Mesendoderm (in vitro differentiated cells): Measurements from ENCODE around the gene DNPEP.
A peak's percentile ranks its signal among the peaks of the same experiment; 100 is the strongest.

Source experiments
- DNase-seq: peaks from one replicate; pipeline ENCODE4 v3.0.0; 2013
- H2AK5ac ChIP-seq: 2 replicates; pipeline ENCODE4 v1.6.1; 2013; ENCODE audit warnings: low read length, inconsistent platforms
- H2BK120ac ChIP-seq: 2 replicates; pipeline ENCODE4 v1.6.1; 2013; ENCODE audit warnings: low read depth, mild to moderate bottlenecking, low read length, moderate library complexity, mixed read lengths
- H2BK15ac ChIP-seq: replicated peaks from 2 replicates; pipeline ENCODE4 v1.6.1; 2013; ENCODE audit warnings: low read depth, mild to moderate bottlenecking, moderate library complexity
- H2BK5ac ChIP-seq: 2 replicates; pipeline ENCODE4 v1.6.1; 2013; ENCODE audit warnings: low read length, inconsistent platforms
- H3K18ac ChIP-seq: 2 replicates; pipeline ENCODE4 v1.6.1; 2013; ENCODE audit warnings: mild to moderate bottlenecking, low read length, mixed read lengths
- H3K23ac ChIP-seq: one replicate; pipeline ENCODE4 v1.6.1; 2013; ENCODE audit warnings: low read length
- H3K27ac ChIP-seq: 2 replicates; pipeline ENCODE4 v1.5.1; 2013; ENCODE audit warnings: low read depth, mild to moderate bottlenecking, inconsistent platforms, low read length, moderate library complexity
- H3K27me3 ChIP-seq: 2 replicates; pipeline ENCODE4 v1.6.1; 2013; ENCODE audit warnings: low read length, control low read depth, mild to moderate bottlenecking, inconsistent platforms; ENCODE audit not compliant: insufficient read depth, poor library complexity
- H3K36me3 ChIP-seq: 2 replicates; pipeline ENCODE4 v1.6.1; 2013; ENCODE audit warnings: low read length, inconsistent platforms; ENCODE audit not compliant: control insufficient read depth, insufficient read depth
- H3K4ac ChIP-seq: one replicate; pipeline ENCODE4 v1.6.1; 2013; ENCODE audit warnings: low read depth, mild to moderate bottlenecking, low read length, moderate library complexity
- H3K4me1 ChIP-seq: 2 replicates; pipeline ENCODE4 v1.6.1; 2013; ENCODE audit warnings: low read depth, low read length, inconsistent platforms; ENCODE audit not compliant: control insufficient read depth
- H3K4me2 ChIP-seq: 2 replicates; pipeline ENCODE4 v1.6.1; 2013; ENCODE audit warnings: low read length
- H3K4me3 ChIP-seq: 2 replicates; pipeline ENCODE4 v1.5.1; 2013; ENCODE audit warnings: mild to moderate bottlenecking, low read length
- H3K56ac ChIP-seq: one replicate; pipeline ENCODE4 v1.6.1; 2013; ENCODE audit warnings: low read length
- H3K79me1 ChIP-seq: 2 replicates; pipeline ENCODE4 v1.6.1; 2013; ENCODE audit warnings: low read length, inconsistent platforms
- H3K79me2 ChIP-seq: 2 replicates; pipeline ENCODE4 v1.6.1; 2013; ENCODE audit warnings: mild to moderate bottlenecking, low read length; ENCODE audit not compliant: control insufficient read depth, insufficient read depth
- H3K9ac ChIP-seq: 2 replicates; pipeline ENCODE4 v1.6.1; 2013; ENCODE audit warnings: low read length, inconsistent platforms
- H4K5ac ChIP-seq: one replicate; pipeline ENCODE4 v1.6.1; 2013; ENCODE audit warnings: low read length
- H4K8ac ChIP-seq: one replicate; pipeline ENCODE4 v1.6.1; 2013; ENCODE audit warnings: low read depth, mild to moderate bottlenecking, control low read depth, low read length, moderate library complexity
- WGBS: extraction: QIAGEN DNeasy Blood & Tissue Kit; methylation state at CpG from one replicate; pipeline ENCODE4 v1.1.7; 2013; ENCODE audit warnings: low lambda C conversion rate, missing lambda C conversion rate; ENCODE audit not compliant: insufficient coverage; ENCODE audit errors: extremely low coverage; 5-methylcytosine and 5-hydroxymethylcytosine counted together

Gene DNPEP

GRCh38 chr2:219352448-219353023, 35.2 kb downstream of the DNPEP start:
- H3K23ac ChIP-seq: no peak overlapping the region
- no peak overlapping the region for H3K4me2 ChIP-seq
- H3K18ac ChIP-seq: no peak overlapping the region
- H2BK5ac ChIP-seq: no peak overlapping the region
- no peaks in the 10 kb centered on the region for H3K27me3 ChIP-seq
- no peaks in the 10 kb centered on the region for H3K36me3 ChIP-seq
- no peak overlapping the region for H2BK120ac ChIP-seq
- no peak overlapping the region for H2AK5ac ChIP-seq
- no peak overlapping the region for H3K27ac ChIP-seq
- no peaks in the 10 kb centered on the region for H3K79me2 ChIP-seq
- H3K79me1 ChIP-seq: no peaks in the 10 kb centered on the region
- no CpG with 5 or more reads among the region's 5 CpGs for WGBS
- no peak overlapping the region for H4K8ac ChIP-seq
- no peak overlapping the region for H3K4me3 ChIP-seq
- H4K5ac ChIP-seq: no peak overlapping the region
- no peak overlapping the region for H2BK15ac ChIP-seq
- H3K4me1 ChIP-seq: no peaks in the 10 kb centered on the region
- no peak overlapping the region for H3K9ac ChIP-seq
- H3K56ac ChIP-seq: no peak overlapping the region
- H3K4ac ChIP-seq: no peak overlapping the region
- DNase-seq: peak; percentile 80

- Histone ChIP-seq H3K4me3 (no peak overlapping the region), H3K56ac (no peak overlapping the region), H3K27ac (no peak overlapping the region)
These were observed 36.9 kb downstream of the DNPEP start for GRCh38 chr2:219350710-219351221.

DNA sequence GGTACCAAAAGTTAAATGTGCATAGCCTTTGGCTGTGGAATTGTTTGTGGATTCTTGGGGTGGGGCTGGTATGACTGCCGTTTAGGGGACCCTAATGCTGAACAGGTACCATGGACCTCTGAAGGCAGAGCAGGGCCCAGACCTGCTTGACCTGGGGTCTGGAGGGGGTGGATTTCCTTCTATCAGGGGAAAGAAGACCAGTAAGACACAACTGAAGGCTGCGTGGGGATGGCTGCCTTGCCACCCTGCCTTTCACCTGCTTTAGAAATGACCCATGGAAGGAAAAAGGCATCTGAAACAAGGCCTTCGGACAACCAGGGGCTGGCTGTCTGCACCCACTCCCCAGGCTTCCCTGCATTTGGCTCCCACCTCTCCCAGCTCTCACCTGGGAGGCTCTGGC, 37.5 kb downstream of the DNPEP start:
- Histone ChIP-seq H2BK5ac (no peak overlapping the region), H3K4me3 (no peak overlapping the region), H3K27ac (no peak overlapping the region), H2AK5ac (no peak overlapping the region), H3K4me2 (no peak overlapping the region), H3K79me2 (no peaks in the 10 kb centered on the region), H3K23ac (no peak overlapping the region), H3K18ac (no peak overlapping the region), H3K9ac (no peak overlapping the region), H3K79me1 (no peaks in the 10 kb centered on the region), H2BK15ac (no peak overlapping the region), H3K56ac (no peak overlapping the region), H4K8ac (no peak overlapping the region), H4K5ac (no peak overlapping the region), H3K4ac (no peak overlapping the region), H3K27me3 (no peaks in the 10 kb centered on the region), H3K36me3 (no peaks in the 10 kb centered on the region), H2BK120ac (no peak overlapping the region), H3K4me1 (no peaks in the 10 kb centered on the region)
- no CpG with 5 or more reads among the region's 3 CpGs for WGBS
- no peak for DNase-seq

More at GRCh38 chr2:219350710-219351221, 36.9 kb downstream of the DNPEP start:
- no peak overlapping the region for H3K4me2 ChIP-seq
- H3K79me2 ChIP-seq: no peaks in the 10 kb centered on the region
- no peak overlapping the region for H4K5ac ChIP-seq
- no peak overlapping the region for H3K18ac ChIP-seq
- H3K4me1 ChIP-seq: no peaks in the 10 kb centered on the region
- H2BK15ac ChIP-seq: no peak overlapping the region
- no peaks in the 10 kb centered on the region for H3K79me1 ChIP-seq
- no peak overlapping the region for H4K8ac ChIP-seq
- no peaks in the 10 kb centered on the region for H3K36me3 ChIP-seq
- DNase-seq: peak; percentile 89
- no peak overlapping the region for H3K23ac ChIP-seq
- WGBS: no CpG with 5 or more reads among the region's 4 CpGs
- H3K27me3 ChIP-seq: no peaks in the 10 kb centered on the region
- no peak overlapping the region for H3K4ac ChIP-seq
- H2BK120ac ChIP-seq: no peak overlapping the region
- H2AK5ac ChIP-seq: no peak overlapping the region
- H2BK5ac ChIP-seq: no peak overlapping the region
- H3K9ac ChIP-seq: no peak overlapping the region

- H3K9ac ChIP-seq: no peak overlapping the region
- no peaks in the 10 kb centered on the region for H3K36me3 ChIP-seq
- H3K23ac ChIP-seq: no peak overlapping the region
- no peaks in the 10 kb centered on the region for H3K79me2 ChIP-seq
- H2BK15ac ChIP-seq: no peak overlapping the region
- H3K27me3 ChIP-seq: no peaks in the 10 kb centered on the region
- H4K8ac ChIP-seq: no peak overlapping the region
- no peak overlapping the region for H4K5ac ChIP-seq
- DNase-seq: no peak
- no peak overlapping the region for H3K4me2 ChIP-seq
- H3K4me1 ChIP-seq: no peaks in the 10 kb centered on the region
- no peak overlapping the region for H3K56ac ChIP-seq
- no peak overlapping the region for H2BK120ac ChIP-seq
- no peak overlapping the region for H2AK5ac ChIP-seq
- no peaks in the 10 kb centered on the region for H3K79me1 ChIP-seq
- H3K27ac ChIP-seq: no peak overlapping the region
- no peak overlapping the region for H3K4me3 ChIP-seq
- no peak overlapping the region for H2BK5ac ChIP-seq
- no peak overlapping the region for H3K4ac ChIP-seq
- no CpG with 5 or more reads among the region's 6 CpGs for WGBS
- H3K18ac ChIP-seq: no peak overlapping the region
These were observed 42.8 kb downstream of the DNPEP start for GRCh38 chr2:219344751-219345430.

DNA sequence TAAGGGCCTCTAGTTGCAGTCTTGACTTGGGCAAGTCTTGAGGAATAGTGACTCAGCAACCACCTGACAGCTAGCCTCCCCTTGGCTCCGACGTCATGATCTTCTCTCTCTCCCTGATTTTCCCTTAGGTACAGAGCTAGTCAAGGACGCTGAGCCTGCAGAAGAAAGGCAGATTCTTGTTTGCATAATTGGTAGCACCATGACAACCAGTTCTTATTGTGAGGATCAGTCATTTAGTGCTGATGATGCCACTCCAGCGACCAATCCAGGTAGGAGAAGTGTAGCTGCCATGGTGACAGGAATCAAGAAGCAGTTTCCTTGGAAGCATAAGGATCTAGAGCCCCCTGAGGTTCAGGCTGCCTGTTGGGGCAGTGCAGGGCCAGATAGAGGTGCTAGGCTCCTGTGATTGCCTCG, 52.3 kb downstream of the DNPEP start:
- Histone ChIP-seq H3K36me3 (no peaks in the 10 kb centered on the region), H3K4me1 (no peaks in the 10 kb centered on the region), H3K9ac (no peak overlapping the region), H3K27ac (no peak overlapping the region), H4K8ac (no peak overlapping the region), H2BK15ac (no peak overlapping the region), H3K27me3 (peaks cover 15% of the 10 kb centered on the region), H2BK120ac (no peak overlapping the region), H3K4me2 (no peak overlapping the region), H2BK5ac (no peak overlapping the region), H3K79me1 (no peaks in the 10 kb centered on the region), H4K5ac (no peak overlapping the region), H3K56ac (no peak overlapping the region), H3K23ac (no peak overlapping the region), H2AK5ac (no peak overlapping the region), H3K4ac (no peak overlapping the region), H3K4me3 (no peak overlapping the region), H3K18ac (no peak overlapping the region), H3K79me2 (no peaks in the 10 kb centered on the region)
- no CpG with 5 or more reads among the region's 5 CpGs for WGBS
- peak; percentile 83 for DNase-seq
